Trophoblast cell (in vitro differentiated cells and primary cell): ENCODE data around the gene EPN2.
"Not testable (repeated sequence)": the region's sequence is repeated elsewhere in the genome, so short reads cannot be mapped to it uniquely, and the experiment has no call there.

Source experiments
- DNase-seq, 2 donors: peaks; one replicate each; pipeline ENCODE4 v3.0.0-alpha.2; 2016
- H2AFZ ChIP-seq: 2 replicates; pipeline ENCODE4 v1.6.1; 2013; ENCODE audit warnings: low read length, moderate library complexity, mild to moderate bottlenecking; ENCODE audit not compliant: insufficient read depth, poor library complexity
- H2AK5ac ChIP-seq: 2 replicates; pipeline ENCODE4 v1.6.1; 2013; ENCODE audit warnings: mild to moderate bottlenecking, low read length
- H2BK120ac ChIP-seq: 2 replicates; pipeline ENCODE4 v1.6.1; 2013; ENCODE audit warnings: low read length, mild to moderate bottlenecking, moderate library complexity; ENCODE audit not compliant: insufficient read depth, poor library complexity
- H2BK12ac ChIP-seq: 2 replicates; pipeline ENCODE4 v1.6.1; 2013; ENCODE audit warnings: mild to moderate bottlenecking, low read length, moderate library complexity
- H2BK5ac ChIP-seq: 2 replicates; pipeline ENCODE4 v1.6.1; 2013; ENCODE audit warnings: low read length, low read depth, moderate library complexity, mild to moderate bottlenecking; ENCODE audit not compliant: poor library complexity
- H3K14ac ChIP-seq: 2 replicates; pipeline ENCODE4 v1.6.1; 2013; ENCODE audit warnings: mild to moderate bottlenecking, low read length
- H3K18ac ChIP-seq: 2 replicates; pipeline ENCODE4 v1.6.1; 2013; ENCODE audit warnings: mild to moderate bottlenecking, low read length
- H3K23ac ChIP-seq: 2 replicates; pipeline ENCODE4 v1.6.1; 2013; ENCODE audit warnings: low read length
- H3K27ac ChIP-seq: 2 replicates; pipeline ENCODE4 v1.5.1; 2013; ENCODE audit warnings: low read depth, mild to moderate bottlenecking, inconsistent platforms, low read length, moderate library complexity
- H3K27me3 ChIP-seq: 2 replicates; pipeline ENCODE4 v1.6.1; 2013; ENCODE audit warnings: inconsistent platforms, mild to moderate bottlenecking, low read length, moderate library complexity; ENCODE audit not compliant: insufficient read depth
- H3K36me3 ChIP-seq, 2 experiments: 1 replicate in 1 of 2; 2 replicates in 1 of 2; pipeline ENCODE4 v1.6.1; 2013; ENCODE audit warnings: low read length in 2 of 2, mild to moderate bottlenecking in 2 of 2, moderate library complexity in 1 of 2; ENCODE audit not compliant: insufficient read depth in 2 of 2, control insufficient read depth in 1 of 2
- H3K4ac ChIP-seq: 2 replicates; pipeline ENCODE4 v1.6.1; 2013; ENCODE audit warnings: low read depth, mild to moderate bottlenecking, low read length, moderate library complexity
- H3K4me1 ChIP-seq, 2 experiments: 1 replicate in 1 of 2; 2 replicates in 1 of 2; pipeline ENCODE4 v1.6.1; 2013; ENCODE audit warnings: low read length in 2 of 2, mild to moderate bottlenecking in 2 of 2, moderate library complexity in 1 of 2; ENCODE audit not compliant: insufficient read depth in 2 of 2, control insufficient read depth in 1 of 2
- H3K4me2 ChIP-seq: 2 replicates; pipeline ENCODE4 v1.6.1; 2013; ENCODE audit warnings: inconsistent platforms, mild to moderate bottlenecking, low read length, moderate library complexity
- H3K4me3 ChIP-seq: 2 replicates; pipeline ENCODE4 v1.5.1; 2013; ENCODE audit warnings: mild to moderate bottlenecking, low read depth, low read length, inconsistent platforms
- H3K79me1 ChIP-seq: one replicate; pipeline ENCODE4 v1.6.1; 2013; ENCODE audit warnings: low read length
- H3K79me2 ChIP-seq: 2 replicates; pipeline ENCODE4 v1.6.1; 2013; ENCODE audit warnings: low read length, mild to moderate bottlenecking; ENCODE audit not compliant: control insufficient read depth, insufficient read depth, poor library complexity
- H3K9ac ChIP-seq: 2 replicates; pipeline ENCODE4 v1.6.1; 2013; ENCODE audit warnings: mild to moderate bottlenecking, low read length
- H3K9me3 ChIP-seq: 2 replicates; pipeline ENCODE4 v1.6.1; 2013; ENCODE audit warnings: low read depth, mild to moderate bottlenecking, control low read depth, inconsistent platforms, low read length; ENCODE audit not compliant: insufficient read depth
- H4K12ac ChIP-seq: 2 replicates; pipeline ENCODE4 v1.6.1; 2013; ENCODE audit warnings: low read depth, mild to moderate bottlenecking, low read length, moderate library complexity
- H4K8ac ChIP-seq: 2 replicates; pipeline ENCODE4 v1.6.1; 2013; ENCODE audit warnings: low read depth, mild to moderate bottlenecking, low read length, moderate library complexity
- H4K91ac ChIP-seq: one replicate; pipeline ENCODE4 v1.6.1; 2013; ENCODE audit warnings: low read depth, mild to moderate bottlenecking, low read length, moderate library complexity
- WGBS: extraction: QIAGEN DNeasy Blood & Tissue Kit; methylation state at CpG from one replicate; pipeline ENCODE4 v1.1.7; 2013; ENCODE audit warnings: missing lambda C conversion rate; ENCODE audit not compliant: insufficient read length, insufficient coverage; ENCODE audit errors: extremely low coverage; 5-methylcytosine and 5-hydroxymethylcytosine counted together

The EPN2 gene

DNA sequence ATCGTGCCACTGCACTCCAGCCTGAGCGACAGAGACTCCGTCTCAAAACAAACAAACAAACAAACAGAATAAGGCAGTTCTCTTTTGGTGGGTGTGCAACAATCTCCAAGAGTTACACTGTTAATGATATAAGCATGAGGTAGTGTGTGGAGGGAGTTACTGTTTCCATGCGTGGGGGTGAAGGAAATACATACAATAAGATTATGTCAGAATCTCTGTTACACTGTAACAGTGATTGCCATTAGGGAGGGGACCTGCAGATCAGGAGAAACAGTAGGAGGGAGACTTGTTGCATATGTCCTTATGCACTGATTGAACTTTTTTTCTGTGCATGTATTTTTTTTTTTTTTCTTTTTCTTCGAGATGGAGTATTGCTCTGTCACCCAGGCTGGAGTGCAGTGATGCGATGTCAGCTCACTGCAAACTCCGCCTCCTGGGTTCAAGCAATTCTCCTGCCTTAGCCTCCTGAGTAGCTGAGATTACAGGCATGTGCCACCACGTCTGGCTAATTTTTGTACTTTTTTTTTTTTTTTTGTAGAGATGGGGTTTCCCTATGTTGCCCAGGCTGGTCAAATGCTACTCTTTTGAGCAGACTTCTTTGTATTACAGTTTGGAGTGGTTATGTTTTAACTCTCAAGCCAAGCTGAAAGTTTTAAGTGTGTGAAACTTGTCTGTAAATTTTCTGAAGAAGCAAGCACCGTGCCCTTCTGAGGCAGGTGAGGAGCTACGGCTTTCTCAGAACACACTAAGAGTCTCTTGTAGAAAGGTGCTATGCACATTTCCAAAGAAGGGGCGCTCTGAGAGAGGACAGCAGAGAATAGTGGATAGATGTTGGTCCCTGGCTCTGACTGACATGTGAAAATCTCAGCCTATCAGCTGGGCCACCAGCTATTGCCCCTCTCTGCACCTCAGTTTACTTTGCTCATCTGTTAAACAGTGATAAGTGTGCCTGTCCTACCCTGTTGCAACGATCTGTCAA is 10.3 kb upstream of the EPN2 start:
- not testable (repeated sequence) for H2AFZ ChIP-seq, H3K9ac ChIP-seq, H4K8ac ChIP-seq, H3K36me3 ChIP-seq, H3K4me1 ChIP-seq, H2AK5ac ChIP-seq, H3K14ac ChIP-seq, H3K4me3 ChIP-seq, H3K27ac ChIP-seq, H3K79me1 ChIP-seq, H2BK120ac ChIP-seq, H2BK5ac ChIP-seq, H4K91ac ChIP-seq, H3K4me2 ChIP-seq, H3K18ac ChIP-seq, H3K23ac ChIP-seq, DNase-seq, H3K9me3 ChIP-seq, H2BK12ac ChIP-seq, H3K4ac ChIP-seq, H4K12ac ChIP-seq, H3K27me3 ChIP-seq, H3K79me2 ChIP-seq
- no CpG with 5 or more reads among the region's 12 CpGs for WGBS

DNA sequence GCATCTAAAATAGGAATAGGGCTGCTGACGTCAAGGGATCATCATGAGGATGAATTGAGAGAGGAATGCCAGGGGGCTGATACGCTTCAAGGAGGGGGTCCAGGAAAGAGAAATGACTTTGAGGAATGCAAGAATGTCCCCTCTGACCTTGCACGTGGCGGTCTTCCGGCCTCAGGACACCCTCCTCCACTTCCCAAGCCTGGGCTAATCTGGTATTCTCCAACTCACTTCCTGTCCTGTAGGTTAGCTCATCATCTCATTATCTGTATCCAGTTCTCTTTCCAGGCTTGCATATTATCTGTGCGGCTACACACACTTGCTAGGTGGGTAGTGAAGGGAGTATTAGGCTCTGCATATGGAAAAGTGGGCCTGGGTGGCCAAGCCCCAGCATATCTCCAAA is 2.5 kb upstream of the EPN2 start:
- H2AK5ac ChIP-seq, H3K9me3 ChIP-seq, DNase-seq, H3K27ac ChIP-seq, H3K9ac ChIP-seq, H3K27me3 ChIP-seq, H3K36me3 ChIP-seq, H4K91ac ChIP-seq, H3K14ac ChIP-seq, H3K4ac ChIP-seq, H3K18ac ChIP-seq, H3K23ac ChIP-seq, H4K12ac ChIP-seq, H3K4me2 ChIP-seq, H3K4me3 ChIP-seq, H2AFZ ChIP-seq, H2BK12ac ChIP-seq, H4K8ac ChIP-seq, H2BK5ac ChIP-seq, H2BK120ac ChIP-seq, H3K4me1 ChIP-seq: not testable (repeated sequence)
- WGBS: no CpG with 5 or more reads among the region's 6 CpGs
- Histone ChIP-seq H3K79me1 (peaks cover 12% of the 10 kb centered on the region), H3K79me2 (peaks cover 12% of the 10 kb centered on the region)

DNA sequence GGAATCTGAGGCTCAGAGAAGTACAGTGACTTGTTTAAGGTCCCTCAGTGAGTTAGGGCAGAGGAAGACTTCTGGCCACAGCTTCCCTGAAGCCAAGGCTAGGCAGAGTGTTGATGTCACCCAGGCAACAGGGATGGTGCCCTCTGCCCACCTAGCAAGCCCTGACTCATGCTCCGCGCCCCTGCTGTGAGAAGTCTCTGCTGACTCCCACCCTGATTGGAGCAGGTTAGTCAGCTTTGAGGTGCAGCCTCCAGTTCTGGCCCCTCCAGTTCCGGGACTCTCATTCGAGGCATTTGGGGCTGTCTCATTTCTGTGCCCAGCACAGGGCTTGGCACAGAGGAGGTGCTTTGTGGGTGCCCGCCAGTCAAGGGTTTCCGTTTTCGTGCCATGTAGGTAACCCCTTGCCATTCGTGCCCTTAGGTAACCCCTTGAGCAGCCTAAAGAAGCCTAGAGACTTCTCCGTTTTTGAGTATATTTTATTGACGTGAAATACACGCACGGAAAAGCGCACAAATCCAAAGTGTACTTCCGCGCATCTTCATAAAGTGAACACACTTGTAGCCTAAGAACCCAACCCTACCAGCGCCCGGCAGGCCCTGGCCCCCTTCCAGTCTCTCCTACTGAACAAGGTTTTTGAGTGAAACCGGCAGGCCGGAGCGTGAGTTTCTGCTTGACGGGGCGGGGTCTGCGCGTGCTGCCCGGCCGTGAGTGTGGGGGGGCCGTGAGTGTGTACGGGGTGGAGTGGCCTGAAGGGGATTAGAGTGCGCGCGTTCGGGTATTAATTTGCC is 621 bp upstream of the EPN2 start:
- H3K18ac ChIP-seq, H3K4me3 ChIP-seq, DNase-seq, H3K27me3 ChIP-seq, H2AFZ ChIP-seq, H3K4me1 ChIP-seq, H3K14ac ChIP-seq, H4K8ac ChIP-seq, H3K9me3 ChIP-seq, H2BK120ac ChIP-seq, H2BK5ac ChIP-seq, H3K4me2 ChIP-seq, H3K23ac ChIP-seq, H2AK5ac ChIP-seq, H4K91ac ChIP-seq, H3K9ac ChIP-seq, H4K12ac ChIP-seq, H2BK12ac ChIP-seq, H3K27ac ChIP-seq, H3K36me3 ChIP-seq, H3K4ac ChIP-seq: not testable (repeated sequence)
- WGBS: no CpG with 5 or more reads among the region's 32 CpGs
- H3K79me2 ChIP-seq: peaks cover 12% of the 10 kb centered on the region
- peaks cover 12% of the 10 kb centered on the region for H3K79me1 ChIP-seq

DNA sequence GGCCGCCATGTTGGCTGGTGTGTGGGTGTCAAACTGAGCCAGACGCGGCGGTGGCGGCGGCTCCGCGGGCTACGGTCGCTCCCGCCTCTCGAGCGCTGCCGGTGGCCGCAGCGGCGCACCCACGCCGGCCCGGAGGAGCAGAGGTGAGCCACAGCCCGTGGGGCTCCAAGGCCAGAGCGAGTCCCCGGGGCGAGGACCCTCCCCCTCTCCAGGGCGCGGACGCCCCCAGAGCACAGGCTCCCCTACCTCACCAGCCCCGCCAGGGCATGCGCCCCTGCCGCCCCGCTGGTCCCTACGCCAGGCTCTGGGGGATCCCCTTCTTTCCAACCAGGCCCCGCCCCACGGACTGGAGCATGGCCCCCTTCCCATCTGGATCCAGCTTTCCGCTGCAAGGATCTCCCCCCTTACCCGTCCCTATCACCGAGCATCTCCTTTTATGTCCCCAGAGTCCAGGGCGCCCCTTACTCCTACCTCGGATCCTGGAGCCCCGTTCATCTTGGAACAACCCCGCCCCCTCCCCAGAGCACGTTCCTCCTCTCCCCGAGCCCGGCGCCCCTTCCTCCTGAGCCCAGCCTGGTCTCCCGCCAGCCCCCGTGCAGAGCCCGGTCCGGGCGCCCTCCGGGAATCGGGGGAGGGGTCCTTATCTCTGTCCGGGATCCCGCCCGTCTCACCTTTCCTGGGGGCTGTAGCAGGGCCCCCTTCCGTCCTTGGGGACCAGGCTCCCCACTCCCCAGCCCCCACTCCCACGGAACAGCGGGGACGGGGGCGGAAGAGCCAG is 412 bp downstream of the EPN2 start:
- no CpG with 5 or more reads among the region's 60 CpGs for WGBS
- Histone ChIP-seq H3K79me2 (peaks cover 12% of the 10 kb centered on the region), H3K4me2 (peak overlapping the region; percentile 85), H3K18ac (peak overlapping the region; percentile 49), H2BK12ac (peak overlapping the region; percentile 7), H3K36me3 (peaks cover 0 to 3% of the 10 kb centered on the region in 2 experiments), H2BK5ac (peak overlapping the region; percentile 53), H2AFZ (peak overlapping the region; percentile 85), H3K27ac (peak overlapping the region; percentile 20), H2AK5ac (peak overlapping the region; percentile 93), H4K8ac (peak overlapping the region; percentile 69), H3K23ac (no peak overlapping the region), H3K4me3 (peak overlapping the region; percentile 85), H3K4ac (peak overlapping the region; percentile 93), H2BK120ac (peak overlapping the region; percentile 61), H3K4me1 (peaks cover 3 to 7% of the 10 kb centered on the region in 2 experiments), H3K9me3 (peaks cover 2% of the 10 kb centered on the region), H4K12ac (peak overlapping the region; percentile 90), H3K79me1 (peaks cover 12% of the 10 kb centered on the region), H3K9ac (peak overlapping the region; percentile 92), H3K14ac (peak overlapping the region; percentile 78), H3K27me3 (no peaks in the 10 kb centered on the region), H4K91ac (peak overlapping the region; percentile 91)
- DNase-seq: no peak
